GM19035 (cell line): Measurements from ENCODE around the gene TRIM51G.
"Not testable (repeated sequence)": the region's sequence is repeated elsewhere in the genome, so short reads cannot be mapped to it uniquely, and the experiment has no call there.

Experiments
- ATAC-seq: cut with Tn5 transposase; IDR thresholded peaks from one replicate; pipeline ENCODE4 v1.9.1; 2021; ENCODE audit not compliant: unreplicated experiment

The TRIM51G gene

DNA sequence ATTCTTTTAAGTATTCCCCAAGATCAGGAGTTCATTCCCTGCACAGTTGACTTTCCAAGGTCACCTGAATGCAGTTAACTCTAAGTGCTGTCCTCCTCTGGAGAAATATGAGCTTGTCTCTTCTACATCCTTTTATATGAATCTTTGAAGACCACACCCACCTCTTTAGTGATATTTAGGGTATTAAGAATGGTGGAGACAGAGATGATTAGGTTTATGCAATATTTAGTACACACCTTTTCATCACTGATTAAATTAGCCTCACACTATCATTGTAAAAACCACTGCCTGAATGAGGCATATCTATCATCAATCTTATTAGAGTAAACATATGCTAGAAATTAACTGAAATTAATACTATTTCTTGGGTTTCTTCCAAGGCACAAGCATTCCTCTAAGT, at the start of gene TRIM51G:
Gene TRIM51G, minus strand, starts transcription at position 101 of the 400 bp plus-strand sequence. CDS start 2,190 bp downstream, outside the sequence.
- not testable (repeated sequence) for ATAC-seq

DNA sequence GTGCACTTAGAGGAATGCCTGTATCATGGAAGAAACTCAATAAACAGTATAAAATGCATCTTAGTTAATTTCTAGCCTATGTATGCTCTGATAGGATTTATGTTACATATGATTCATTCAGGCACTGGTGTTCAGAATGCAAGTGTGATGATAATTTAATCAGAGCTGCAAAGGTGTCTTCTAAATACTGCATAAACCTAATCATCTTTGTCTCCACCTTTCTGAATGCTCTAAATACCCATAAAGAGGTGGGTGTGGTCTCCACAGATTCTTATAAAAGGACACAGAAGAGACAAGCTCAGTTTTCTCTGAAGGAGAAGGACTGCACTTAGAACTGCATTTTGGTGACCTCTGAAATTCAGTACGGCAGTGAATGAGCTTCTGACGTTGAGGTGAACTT, 44.8 kb upstream of the TRIM51G start, which contains the start of gene TRIM49B:
Gene TRIM49B, plus strand, starts transcription at position 301 of the 400 bp plus-strand sequence. CDS start 2,777 bp downstream, outside the sequence.
- not testable (repeated sequence) for ATAC-seq

DNA sequence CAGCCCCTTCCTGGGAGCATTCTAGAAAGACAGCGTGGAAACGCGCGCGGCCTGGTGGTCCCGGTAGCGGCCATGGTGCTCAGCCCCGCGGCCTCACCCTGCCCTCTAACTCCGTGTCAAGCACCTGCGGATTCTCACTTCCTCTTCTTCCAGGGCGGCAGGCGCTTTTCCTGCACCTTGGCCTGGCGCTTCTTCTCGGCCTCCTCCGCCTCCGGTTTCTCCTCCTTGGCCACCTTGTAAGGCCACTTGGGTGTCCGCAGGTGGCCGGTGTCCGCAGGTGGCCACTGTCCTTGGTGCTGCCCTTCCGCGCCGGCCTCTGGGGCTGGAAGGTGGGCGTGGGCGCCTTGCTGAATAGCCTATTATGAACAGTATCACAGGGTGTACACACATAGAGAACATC, 15.1 kb downstream of the TRIM51G start:
- not testable (repeated sequence) for ATAC-seq

- ATAC-seq = not testable (repeated sequence)
Observed at GRCh38 chr11:48955315-48956049, 28.2 kb downstream of the TRIM51G start.

DNA sequence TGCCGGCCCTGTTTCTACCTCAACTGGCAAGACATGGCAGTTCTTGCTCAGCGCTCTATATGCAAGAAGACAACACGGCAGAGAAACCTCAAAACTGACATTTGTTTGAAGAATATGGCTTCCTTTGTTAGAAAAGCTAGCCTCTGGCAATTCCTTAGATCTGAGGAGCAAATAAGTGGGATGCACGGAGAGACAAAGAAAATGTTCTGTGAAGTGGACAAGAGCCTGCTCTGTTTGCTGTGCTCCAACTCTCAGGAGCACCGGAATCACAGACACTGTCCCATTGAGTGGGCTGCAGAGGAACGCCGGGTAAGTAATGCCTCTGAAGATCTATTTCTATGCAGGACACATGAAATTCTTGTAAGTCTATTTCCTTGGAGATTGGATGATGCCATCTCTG, 37.9 kb downstream of the TRIM51G start:
- ATAC-seq = not testable (repeated sequence)
